HG03571 (cell line): ENCODE data around the gene FBXO31.

Experiments used
- ATAC-seq: cut with Tn5 transposase; IDR thresholded peaks from one replicate; pipeline ENCODE4 v1.9.1; 2021; ENCODE audit not compliant: unreplicated experiment

Gene FBXO31

GRCh38 chr16:87293990-87294389 lies 89.6 kb downstream of the FBXO31 start:
- ATAC-seq: no peak

DNA sequence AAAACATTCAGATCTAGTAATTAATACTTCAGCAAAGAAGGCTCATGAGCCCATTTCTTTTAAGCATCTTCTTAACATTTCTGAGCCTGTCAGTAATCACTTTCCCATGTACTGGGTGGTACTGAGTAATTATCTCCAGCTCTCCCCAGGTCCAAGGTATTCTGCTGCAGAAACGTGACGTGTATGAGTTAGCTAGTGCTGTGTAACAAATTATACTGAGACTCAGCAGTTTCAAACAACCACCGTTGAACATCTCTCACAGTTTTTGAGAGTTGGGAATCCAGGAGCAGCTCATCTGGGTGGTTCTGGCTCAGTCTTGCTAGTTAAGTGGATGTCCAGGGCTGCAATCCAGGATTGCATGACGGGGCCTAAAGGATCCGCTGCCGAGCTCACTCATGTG lies 91.6 kb downstream of the FBXO31 start:
- no peak for ATAC-seq

DNA sequence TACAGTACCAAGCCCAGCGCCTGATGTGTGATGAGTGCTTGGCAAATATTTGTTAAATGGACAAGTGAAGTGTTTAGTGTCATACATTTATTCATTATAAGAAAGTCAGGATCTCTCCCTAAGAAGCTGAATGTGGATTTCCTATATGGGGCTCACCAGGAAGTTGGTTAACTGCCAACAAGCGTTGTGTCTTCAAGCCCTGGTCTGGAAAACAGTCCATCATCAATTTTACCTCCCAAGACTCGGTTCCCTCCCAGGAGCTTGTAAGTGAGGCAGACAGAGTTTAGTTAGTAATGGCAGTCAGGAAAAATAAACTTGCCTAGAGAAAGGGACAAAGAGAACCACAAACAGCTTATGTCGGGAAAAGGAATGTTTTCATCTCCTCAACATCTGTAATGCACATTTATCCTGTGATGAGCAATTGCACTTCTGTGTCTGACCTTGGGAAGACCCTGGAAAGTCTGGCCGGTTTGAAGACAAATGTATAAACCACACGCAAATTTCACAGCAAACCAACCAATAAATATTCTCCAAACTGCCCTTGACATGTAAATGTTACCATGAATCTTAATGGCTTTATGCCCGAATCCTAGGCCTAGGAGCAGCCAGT lies 94.7 kb downstream of the FBXO31 start:
- no peak for ATAC-seq

DNA sequence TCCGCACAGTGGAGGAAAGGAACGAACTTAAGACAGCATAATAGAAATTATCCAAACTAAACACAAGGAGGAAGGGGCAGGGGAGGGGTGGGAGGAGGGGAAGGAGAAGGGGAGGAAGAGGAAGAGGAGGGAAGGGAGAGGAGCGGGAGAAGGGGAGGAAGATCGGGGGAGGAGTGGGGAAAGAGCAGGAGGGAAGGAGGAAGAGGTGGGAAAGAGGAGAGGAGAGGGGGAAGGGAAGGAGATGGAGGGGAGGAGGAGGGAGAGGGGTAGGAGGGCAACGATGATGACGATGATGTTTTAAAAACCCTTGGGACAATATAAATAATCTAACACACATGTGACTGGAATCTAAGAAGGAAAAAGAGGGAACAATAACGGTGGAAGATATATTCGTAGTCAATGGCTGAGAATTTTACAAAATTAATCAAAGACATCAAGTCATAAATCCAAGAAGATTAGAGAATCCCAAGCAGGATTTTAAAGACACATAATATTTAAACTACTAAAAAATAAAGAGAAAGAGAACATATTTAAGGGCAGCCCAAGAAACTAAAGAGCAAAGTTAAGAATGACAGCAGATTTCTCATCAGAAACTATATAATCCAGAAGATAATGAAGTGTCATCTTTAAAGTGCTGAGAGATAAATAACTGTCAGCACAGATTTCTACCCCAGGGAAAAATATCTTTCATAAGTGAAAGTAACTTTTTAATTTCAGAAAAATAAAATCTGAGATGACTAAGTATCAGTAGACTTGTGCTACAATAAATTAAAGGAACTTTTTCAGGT lies 96.5 kb downstream of the FBXO31 start:
- no peak for ATAC-seq

DNA sequence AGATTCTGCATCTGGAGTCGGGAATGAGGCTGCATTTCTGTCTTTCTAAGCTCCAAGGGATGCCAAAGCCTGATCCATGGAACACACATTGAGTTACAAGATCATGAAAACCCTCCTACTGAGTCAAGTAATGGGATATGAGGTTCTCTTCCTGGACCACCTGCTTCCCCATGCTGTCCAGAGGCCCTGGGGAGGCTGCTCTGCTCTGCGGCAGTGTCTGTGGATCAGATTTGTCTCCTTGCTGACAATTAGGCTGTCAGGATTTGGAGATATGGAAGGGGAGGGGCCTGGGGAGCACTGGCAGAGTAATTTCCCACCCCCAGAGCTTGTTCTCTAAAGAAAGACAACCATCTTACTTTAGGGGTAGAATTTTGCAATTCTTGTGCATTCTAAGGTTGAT lies 99.4 kb downstream of the FBXO31 start:
- ATAC-seq: no peak

- ATAC-seq: no peak
Measured at GRCh38 chr16:87279094-87279658, 104.4 kb downstream of the FBXO31 start.

DNA sequence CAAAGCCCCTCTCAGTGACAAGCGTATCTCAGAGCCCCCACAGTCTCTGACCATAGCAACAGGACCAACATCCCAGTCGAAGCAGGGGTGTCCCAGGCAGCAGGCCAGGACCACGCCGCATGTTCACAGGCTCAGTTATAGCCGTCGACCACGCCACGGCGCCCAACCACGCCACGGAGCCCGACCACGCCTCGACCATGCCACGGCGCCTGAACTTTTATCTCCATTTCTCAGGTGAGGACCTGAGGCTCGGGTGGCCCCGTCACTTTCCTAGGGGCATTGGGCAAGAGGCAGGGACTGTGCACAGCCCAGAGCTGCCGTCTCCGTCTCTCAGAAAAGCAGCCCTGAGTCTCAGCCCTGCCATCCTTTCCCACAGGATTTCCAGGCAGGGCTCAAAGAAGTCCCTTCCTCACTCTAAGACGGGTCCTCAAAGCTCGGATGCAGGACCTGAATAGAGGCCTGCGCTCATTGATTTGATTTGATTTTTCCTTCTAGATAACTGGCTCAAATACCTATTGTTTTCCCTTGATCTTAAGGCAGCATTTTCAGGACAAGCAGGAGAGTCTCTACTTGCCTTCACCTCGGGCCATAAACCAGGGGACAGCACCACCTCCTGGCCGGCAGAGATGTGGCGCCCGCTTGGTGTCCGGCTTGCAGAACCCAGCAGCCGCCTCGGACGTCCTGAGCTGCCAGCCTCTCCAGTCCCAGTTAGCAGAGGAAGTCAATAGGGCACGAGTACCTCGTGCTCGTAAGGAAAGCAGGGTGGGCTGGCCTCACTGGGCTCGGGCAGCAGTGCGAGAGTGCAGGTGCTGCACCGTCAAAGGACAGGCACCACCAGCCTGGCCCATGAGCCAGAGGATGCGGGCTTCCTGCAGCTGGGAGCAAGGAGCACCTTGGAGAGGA lies 105.1 kb downstream of the FBXO31 start:
- no peak for ATAC-seq
